ENCODE measurements around the gene HIBCH. TPM values are rescaled to one million over a fixed set of nuclear protein-coding genes. Genes with fewer than 3 reads are reported as not detected.

HIBCH gene
- polyA plus RNA-seq, 1 donor (not counting 4 experiments of a cell fraction or from before 2014, with no cell fraction given), result 19.4 TPM

GRCh38 chr2:190357600-190357999 is 38.0 kb upstream of the HIBCH start:
- H3K9me3 ChIP-seq (ENCODE audit: control insufficient read depth, low read depth, low read length), result no peaks in the 10 kb centered on the region
- no peaks in the 10 kb centered on the region for H3K36me3 ChIP-seq (ENCODE audit: control insufficient read depth in 2 of 2, extremely low read depth in 1 of 2, insufficient read depth in 2 of 2, low read length in 2 of 2)
- peak overlapping the region; percentile 87 for H3K27ac ChIP-seq (ENCODE audit: control insufficient read depth, insufficient read depth, low read length)
- dilution Hi-C loops (cut with MboI; ENCODE audit: extremely low pct_ligation_motif_present, low sequenced_read_pairs), result no loop called here
- H3K27me3 ChIP-seq (ENCODE audit: control insufficient read depth, extremely low read depth, insufficient read depth, low read length), result no peaks in the 10 kb centered on the region
- no peaks in the 10 kb centered on the region for H3K9me1 ChIP-seq (ENCODE audit: control insufficient read depth, extremely low read depth, insufficient read depth, low read length)
- TF ChIP-seq CTCF (optimal IDR thresholded peaks at IDR 0.05 in 1 of 3, IDR thresholded peaks at IDR 0.05 in 1 of 3, conservative IDR thresholded peaks at IDR 0.05 in 1 of 3; ENCODE audit: extremely low read depth in 1 of 3, insufficient read depth in 2 of 3, low read length in 3 of 3) (no peak), EZH2 (IDR thresholded peaks at IDR 0.05; ENCODE audit: low read length) (no peak)
- peak overlapping the region; percentile 49 for H3K9ac ChIP-seq (ENCODE audit: control insufficient read depth, extremely low read depth, insufficient read depth, low read length)
- FAIRE-seq (no peak), DNase-seq (ENCODE audit: low read depth, low spot score) (no peak)
- H3K4me3 ChIP-seq (ENCODE audit: control insufficient read depth in 2 of 3, extremely low read depth in 1 of 3, insufficient read depth in 2 of 3, low read depth in 1 of 3, low read length in 3 of 3), result no peak overlapping the region
- H4K20me1 ChIP-seq (ENCODE audit: control insufficient read depth, extremely low read depth, insufficient read depth, low read length), result no peaks in the 10 kb centered on the region
- H2AFZ ChIP-seq (ENCODE audit: control insufficient read depth, low read length), result no peak overlapping the region
- H3K4me2 ChIP-seq (ENCODE audit: control insufficient read depth, extremely low read depth, insufficient read depth, low read depth, low read length), result peak overlapping the region; percentile 92
- peaks cover 1% of the 10 kb centered on the region for H3K79me2 ChIP-seq (ENCODE audit: control insufficient read depth, insufficient read depth, low read length)
- peaks cover 62% of the 10 kb centered on the region for H3K4me1 ChIP-seq (ENCODE audit: control insufficient read depth, extremely low read depth, insufficient read depth, low read length)

- no peak for DNase-seq (ENCODE audit: low read depth, low spot score)
- Histone ChIP-seq H2AFZ (ENCODE audit: control insufficient read depth, low read length) (peak overlapping the region; percentile 33), H3K4me3 (ENCODE audit: control insufficient read depth in 2 of 3, extremely low read depth in 1 of 3, insufficient read depth in 2 of 3, low read depth in 1 of 3, low read length in 3 of 3) (peak overlapping the region in 1 of 3 experiments; percentile 29), H3K27me3 (ENCODE audit: control insufficient read depth, extremely low read depth, insufficient read depth, low read length) (no peaks in the 10 kb centered on the region), H3K4me2 (ENCODE audit: control insufficient read depth, extremely low read depth, insufficient read depth, low read depth, low read length) (peak overlapping the region; percentile 80), H3K27ac (ENCODE audit: control insufficient read depth, insufficient read depth, low read length) (peak overlapping the region; percentile 48), H3K79me2 (ENCODE audit: control insufficient read depth, insufficient read depth, low read length) (peaks cover 1% of the 10 kb centered on the region), H3K9me3 (ENCODE audit: control insufficient read depth, low read depth, low read length) (no peaks in the 10 kb centered on the region), H3K9me1 (ENCODE audit: control insufficient read depth, extremely low read depth, insufficient read depth, low read length) (no peaks in the 10 kb centered on the region), H3K4me1 (ENCODE audit: control insufficient read depth, extremely low read depth, insufficient read depth, low read length) (peaks cover 67% of the 10 kb centered on the region), H3K36me3 (ENCODE audit: control insufficient read depth in 2 of 2, extremely low read depth in 1 of 2, insufficient read depth in 2 of 2, low read length in 2 of 2) (no peaks in the 10 kb centered on the region), H4K20me1 (ENCODE audit: control insufficient read depth, extremely low read depth, insufficient read depth, low read length) (no peaks in the 10 kb centered on the region), H3K9ac (ENCODE audit: control insufficient read depth, extremely low read depth, insufficient read depth, low read length) (peak overlapping the region; percentile 23)
- TF ChIP-seq EZH2 (IDR thresholded peaks at IDR 0.05; ENCODE audit: low read length) (no peak), CTCF (optimal IDR thresholded peaks at IDR 0.05 in 1 of 3, IDR thresholded peaks at IDR 0.05 in 1 of 3, conservative IDR thresholded peaks at IDR 0.05 in 1 of 3; ENCODE audit: extremely low read depth in 1 of 3, insufficient read depth in 2 of 3, low read length in 3 of 3) (no peak)
- dilution Hi-C loops (cut with MboI; ENCODE audit: extremely low pct_ligation_motif_present, low sequenced_read_pairs), result no loop called here
- peak; percentile 34 for FAIRE-seq
Measured at GRCh38 chr2:190355968-190356644, 36.5 kb upstream of the HIBCH start.
